ENCODE results near the gene CCDC30.
"Not testable (repeated sequence)": the region's sequence is repeated elsewhere in the genome, so short reads cannot be mapped to it uniquely, and the experiment has no call there.

Gene CCDC30

DNA sequence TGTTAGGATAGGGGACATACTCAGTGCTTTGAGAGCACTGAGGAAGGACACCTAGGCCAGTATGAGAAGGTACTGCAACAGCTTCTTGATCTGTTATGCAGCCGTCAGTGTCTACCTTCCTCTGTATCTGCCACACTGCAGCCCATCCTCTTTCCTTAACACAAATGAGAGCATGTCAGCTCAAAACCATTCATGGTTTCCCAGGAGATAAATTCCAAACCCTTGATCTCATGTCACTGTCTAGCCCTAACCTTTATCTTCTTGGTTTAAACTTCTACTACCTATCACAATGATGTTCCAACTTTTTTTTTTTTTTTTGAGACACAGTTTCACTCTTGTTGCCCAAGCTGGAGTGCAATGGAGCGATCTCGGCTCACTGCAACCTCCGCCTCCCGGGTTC, 8.7 kb upstream of the CCDC30 start:
- DNase-seq, result no peak

DNA sequence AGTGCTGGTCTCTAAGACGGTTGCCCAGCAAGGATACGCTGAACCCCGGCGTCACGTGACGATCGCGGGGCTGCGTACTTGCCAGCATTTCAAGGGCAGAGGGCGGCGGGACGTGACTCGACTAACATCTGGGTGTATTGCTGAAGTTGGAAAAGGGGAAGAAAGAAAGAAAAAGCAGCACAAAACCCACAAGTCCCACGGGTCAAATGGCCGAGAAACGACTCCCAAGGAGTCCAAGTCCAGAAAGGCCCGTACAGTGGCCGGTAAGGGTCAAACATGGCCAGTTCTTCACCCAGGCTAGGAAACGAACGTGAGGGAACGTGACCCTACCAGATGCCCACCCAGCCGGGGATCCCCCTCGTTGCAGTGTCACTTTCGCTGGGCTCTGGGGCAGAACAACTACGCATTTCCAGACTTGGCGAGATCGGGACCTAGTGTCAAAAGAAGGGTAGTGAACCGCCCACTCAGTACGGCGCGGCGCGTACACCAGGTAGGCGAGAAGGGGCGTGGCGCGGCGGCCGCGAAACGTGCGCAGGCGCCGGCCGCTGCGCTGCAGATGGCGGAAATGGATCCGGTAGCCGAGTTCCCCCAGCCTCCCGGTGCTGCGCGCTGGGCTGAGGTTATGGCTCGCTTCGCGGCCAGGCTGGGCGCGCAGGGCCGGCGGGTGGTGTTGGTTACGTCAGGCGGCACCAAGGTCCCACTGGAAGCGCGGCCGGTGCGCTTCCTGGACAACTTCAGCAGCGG, 6.9 kb upstream of the CCDC30 start, which contains the start of the genes PPCS and ZMYND12:
TSS of gene PPCS (plus strand) at position 534 of the 744 bp plus-strand sequence. CDS start at position 557, 23 bp downstream.
TSS of gene ZMYND12 (minus strand) at position 13 of the 744 bp plus-strand sequence. CDS start 25 bp downstream, outside the sequence.
- peak; percentile 91 for DNase-seq

- DNase-seq, result peak; percentile 69
These were observed 6.4 kb upstream of the CCDC30 start for GRCh38 chr1:42456754-42457089.

GRCh38 chr1:42461196-42461595, 1.9 kb upstream of the CCDC30 start:
- no peak for DNase-seq

DNA sequence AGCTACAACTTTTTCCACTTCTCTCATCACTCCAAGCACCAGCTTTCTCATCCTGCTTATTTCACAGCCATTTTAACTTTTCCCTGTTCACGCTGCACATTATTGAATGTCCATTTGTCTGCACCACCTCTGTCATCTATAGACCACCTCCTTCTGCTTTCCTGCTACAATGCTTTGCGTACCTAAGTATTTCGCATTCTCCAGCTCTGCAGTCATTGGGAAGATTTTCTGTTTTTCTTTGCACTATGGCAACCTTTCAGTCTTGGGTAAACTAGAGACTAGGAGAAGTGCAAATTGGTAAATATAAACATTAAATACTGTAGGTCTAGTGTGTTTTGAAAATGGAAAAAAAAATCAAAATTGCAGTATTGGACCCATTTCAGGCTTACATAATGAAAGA, 835 bp downstream of the CCDC30 start:
- no peak for DNase-seq

DNA sequence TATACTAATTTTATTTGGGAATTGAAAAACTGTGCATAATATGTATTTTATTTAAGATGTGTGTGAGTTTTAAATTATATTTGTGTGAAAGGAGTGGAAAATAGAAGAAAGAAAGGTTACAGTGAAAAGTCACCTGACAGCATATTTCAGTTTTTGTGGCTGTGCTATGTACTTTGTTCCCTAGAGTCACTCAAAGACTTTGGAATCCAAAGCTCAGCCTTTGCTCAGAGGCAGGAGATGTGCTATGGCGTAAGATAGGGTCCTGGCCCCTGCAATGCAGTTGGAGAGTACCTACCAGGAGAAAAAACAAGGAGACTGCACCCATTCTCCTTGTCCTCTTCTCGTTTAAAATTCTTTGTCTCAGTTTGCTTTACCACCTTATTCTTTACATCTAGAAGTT, 2.9 kb downstream of the CCDC30 start:
- no peak for DNase-seq

DNA sequence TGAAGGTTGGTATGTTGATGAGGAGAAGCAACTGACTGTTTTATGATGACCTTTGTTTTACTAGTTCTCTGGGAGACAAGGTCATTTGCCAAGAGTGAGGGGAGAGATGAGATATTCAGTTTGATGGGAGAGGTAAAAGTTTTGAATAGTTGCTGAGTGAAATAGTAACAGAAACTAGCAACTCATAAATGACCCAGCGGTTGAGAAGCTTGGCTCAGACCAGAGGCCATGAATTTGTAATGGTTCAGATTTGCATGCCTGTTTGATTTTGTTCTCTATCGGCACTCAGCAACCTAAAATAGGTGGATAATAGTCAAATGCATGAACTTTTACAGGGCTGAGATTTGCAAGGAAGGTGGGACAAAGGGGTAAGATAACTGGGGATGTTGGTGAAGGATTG, 6.6 kb downstream of the CCDC30 start:
- no peak for DNase-seq

GRCh38 chr1:42476605-42477004, 13.5 kb downstream of the CCDC30 start:
- no peak for DNase-seq

- DNase-seq, result not testable (repeated sequence)
These were observed 14.3 kb downstream of the CCDC30 start for GRCh38 chr1:42477354-42477753.

- DNase-seq, result no peak
These were observed 14.7 kb downstream of the CCDC30 start for GRCh38 chr1:42477775-42478174.

DNA sequence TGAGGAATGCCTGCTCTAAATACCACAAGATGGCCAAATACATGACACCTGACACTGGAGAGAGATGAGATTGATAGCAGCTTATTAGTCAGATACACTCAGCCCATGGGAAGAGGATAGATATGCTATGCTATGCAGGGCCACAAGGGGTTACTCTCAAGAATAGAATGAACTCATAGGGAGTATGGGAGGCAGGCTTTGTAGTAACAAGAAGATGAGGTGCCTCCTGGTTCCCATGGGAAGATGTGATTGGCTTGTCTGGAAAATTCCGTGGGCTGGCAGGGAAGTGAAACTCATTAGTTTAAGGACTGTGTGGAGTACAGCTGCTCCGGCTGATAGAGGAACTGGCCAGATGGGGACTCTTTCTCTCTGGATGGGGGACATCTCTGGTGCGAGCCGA, 16.5 kb downstream of the CCDC30 start:
- DNase-seq, result no peak

DNA sequence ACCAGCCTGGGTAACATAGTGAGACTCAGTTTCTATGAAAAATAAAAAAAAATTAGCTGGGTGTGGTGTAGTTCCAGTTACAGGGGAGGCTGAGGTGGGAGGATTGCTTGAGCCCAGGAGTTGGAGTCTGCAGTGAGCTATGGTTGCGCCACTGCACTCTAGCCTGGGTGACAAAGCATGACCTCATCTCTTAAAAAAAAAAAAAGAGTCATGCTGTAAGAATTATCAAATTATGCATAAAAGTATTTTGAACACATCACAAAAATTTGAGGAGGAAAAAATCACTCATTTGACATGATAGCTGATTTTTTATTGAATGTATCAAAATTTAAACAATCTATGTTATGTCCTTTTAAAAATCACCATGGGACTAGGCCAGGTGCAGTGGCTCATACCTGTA, 17.8 kb downstream of the CCDC30 start:
- no peak for DNase-seq

GRCh38 chr1:42482635-42483153, 19.6 kb downstream of the CCDC30 start:
- no peak for DNase-seq

- no peak for DNase-seq
These were observed 21.3 kb downstream of the CCDC30 start for GRCh38 chr1:42484382-42484781.

- no peak for DNase-seq
These were observed 27.2 kb downstream of the CCDC30 start for GRCh38 chr1:42490237-42490636.

GRCh38 chr1:42502031-42502430, 38.9 kb downstream of the CCDC30 start:
- DNase-seq, result not testable (repeated sequence)

GRCh38 chr1:42504535-42505128, 41.5 kb downstream of the CCDC30 start:
- no peak for DNase-seq

DNA sequence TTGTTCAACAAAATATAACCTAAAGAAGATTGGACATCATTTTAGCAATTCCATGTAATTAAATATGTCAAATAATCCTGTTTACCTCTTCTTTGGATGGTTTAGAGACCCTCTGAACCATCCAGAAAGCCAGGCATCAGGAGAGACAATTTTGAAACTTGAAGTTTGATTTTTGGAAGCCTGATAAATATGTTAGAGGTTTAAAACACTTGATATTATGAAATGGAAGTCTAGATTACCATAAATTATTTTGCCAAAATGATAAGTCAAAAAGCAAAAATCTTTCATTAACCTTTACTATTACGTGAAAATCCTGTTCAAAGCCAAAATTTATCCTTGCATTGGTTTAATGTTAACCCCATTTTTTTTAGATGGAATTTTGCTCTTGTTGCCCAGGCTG, 43.5 kb downstream of the CCDC30 start:
- no peak for DNase-seq

- DNase-seq, result not testable (repeated sequence)
These were observed 48.6 kb downstream of the CCDC30 start for GRCh38 chr1:42511581-42512155.

GRCh38 chr1:42518908-42519307, 55.8 kb downstream of the CCDC30 start:
- no peak for DNase-seq

- DNase-seq, result no peak
These were observed 60.1 kb downstream of the CCDC30 start for GRCh38 chr1:42523171-42523570.

GRCh38 chr1:42524330-42524729, 61.2 kb downstream of the CCDC30 start:
- DNase-seq, result no peak

GRCh38 chr1:42529724-42530181, 66.7 kb downstream of the CCDC30 start:
- DNase-seq, result peak; percentile 20

DNA sequence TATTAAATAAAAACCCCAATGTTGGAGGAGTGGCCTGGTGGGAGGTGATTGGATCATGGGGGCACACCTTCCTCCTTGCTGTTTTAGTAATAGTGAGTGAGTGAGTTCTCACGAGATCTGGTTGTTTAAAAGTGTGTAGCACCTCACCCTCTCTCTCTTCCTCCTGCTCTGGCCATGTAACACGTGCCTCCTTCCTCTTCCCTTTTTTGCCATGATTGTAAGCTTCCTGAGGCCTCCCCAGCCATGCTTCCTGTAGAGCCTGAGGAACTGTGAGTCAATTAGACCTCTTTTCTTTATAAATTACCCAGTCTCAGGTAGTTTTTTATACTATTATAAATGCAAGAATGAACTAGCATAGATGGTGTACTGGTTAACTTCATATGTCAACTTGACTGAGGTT, 68.0 kb downstream of the CCDC30 start:
- no peak for DNase-seq

Measured in CD4-positive, alpha-beta T cell treated with Interleukin-10 for 1 hour (primary cell).